Measurements from ENCODE around the gene HIVEP3.

Gene HIVEP3

DNA sequence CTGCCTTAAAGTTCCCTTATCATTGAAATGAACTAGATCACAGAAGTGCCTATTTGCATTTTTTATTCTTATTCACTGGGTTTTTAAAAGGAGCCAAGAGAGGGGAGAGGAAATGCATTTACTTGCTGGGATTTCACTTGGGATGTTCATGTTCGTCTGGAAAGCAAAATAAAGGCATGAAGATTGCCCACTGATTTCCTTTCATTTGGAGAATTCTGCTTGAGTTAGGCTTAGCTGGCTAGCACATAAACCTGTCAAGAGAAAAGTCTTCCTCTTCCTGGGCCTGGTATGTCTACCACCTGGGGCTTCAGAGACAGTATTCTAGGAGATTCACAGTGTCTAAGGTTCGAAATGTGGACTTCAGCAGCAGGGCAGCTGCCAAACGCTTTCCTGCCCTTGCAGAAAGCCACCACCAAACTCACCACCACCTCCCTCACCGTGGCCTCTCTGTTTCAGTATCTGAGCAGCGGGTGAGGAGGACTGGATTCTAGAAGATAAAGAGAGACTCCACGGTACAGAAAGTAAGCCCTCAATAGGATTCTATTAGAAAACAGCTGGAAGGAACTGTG is 44.5 kb downstream of the HIVEP3 start:
- DNase-seq (ENCODE audit: low read depth in 2 of 2): no peak

GRCh38 chr1:41872074-41872473 is 46.6 kb downstream of the HIVEP3 start:
- no peak for DNase-seq (ENCODE audit: low read depth in 2 of 2)

DNA sequence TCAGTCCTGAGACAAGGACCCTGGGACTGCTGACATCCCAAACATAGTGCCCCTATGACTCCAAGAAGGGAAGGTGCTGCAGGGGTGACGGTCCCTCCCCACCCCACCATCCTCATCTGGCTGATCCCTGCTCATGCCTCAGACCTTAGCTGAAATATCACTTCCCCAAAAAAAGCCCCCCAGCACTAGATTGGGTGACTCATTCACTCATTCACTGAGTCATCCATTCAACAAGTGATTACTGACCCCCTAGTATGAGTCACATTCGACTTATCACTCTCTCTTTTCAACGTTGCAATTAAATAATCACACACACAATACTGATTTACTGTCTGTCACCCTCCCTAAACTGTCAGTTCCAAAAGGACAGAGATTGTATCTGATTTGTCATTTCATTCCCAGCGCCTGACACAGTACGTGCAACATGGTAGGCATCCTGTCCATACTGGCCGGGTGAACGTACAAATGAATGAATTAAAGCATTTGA is 48.6 kb downstream of the HIVEP3 start:
- DNase-seq (ENCODE audit: low read depth in 2 of 2): no peak

- DNase-seq (ENCODE audit: low read depth in 2 of 2): no peak
Observed at GRCh38 chr1:41868241-41868998, 50.3 kb downstream of the HIVEP3 start.

DNA sequence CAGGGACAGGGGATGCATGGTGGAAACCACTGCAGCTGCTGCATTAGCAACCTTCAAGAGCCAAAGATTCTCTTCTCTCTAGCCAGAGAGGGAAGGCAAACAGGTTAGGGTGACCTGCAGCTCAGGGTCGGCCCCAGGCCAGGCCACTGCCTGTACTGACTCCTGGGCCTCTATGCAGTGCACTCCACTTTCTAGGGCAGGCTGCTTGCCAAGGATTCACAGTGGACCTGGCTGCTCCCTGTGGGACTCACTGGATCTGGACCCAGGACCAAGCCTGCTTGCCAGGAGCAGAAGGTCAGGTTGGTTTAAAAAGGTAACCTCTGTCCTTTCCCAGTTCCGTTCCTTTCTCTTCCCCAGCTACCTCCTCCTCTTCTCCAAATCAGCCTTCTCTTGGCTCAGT is 52.4 kb downstream of the HIVEP3 start:
- no peak for DNase-seq (ENCODE audit: low read depth in 2 of 2)

GRCh38 chr1:41864471-41865040 is 54.2 kb downstream of the HIVEP3 start:
- DNase-seq (ENCODE audit: low read depth in 2 of 2): no peak

- DNase-seq (ENCODE audit: low read depth in 2 of 2): no peak
Observed at GRCh38 chr1:41863718-41864117, 55.0 kb downstream of the HIVEP3 start.

DNA sequence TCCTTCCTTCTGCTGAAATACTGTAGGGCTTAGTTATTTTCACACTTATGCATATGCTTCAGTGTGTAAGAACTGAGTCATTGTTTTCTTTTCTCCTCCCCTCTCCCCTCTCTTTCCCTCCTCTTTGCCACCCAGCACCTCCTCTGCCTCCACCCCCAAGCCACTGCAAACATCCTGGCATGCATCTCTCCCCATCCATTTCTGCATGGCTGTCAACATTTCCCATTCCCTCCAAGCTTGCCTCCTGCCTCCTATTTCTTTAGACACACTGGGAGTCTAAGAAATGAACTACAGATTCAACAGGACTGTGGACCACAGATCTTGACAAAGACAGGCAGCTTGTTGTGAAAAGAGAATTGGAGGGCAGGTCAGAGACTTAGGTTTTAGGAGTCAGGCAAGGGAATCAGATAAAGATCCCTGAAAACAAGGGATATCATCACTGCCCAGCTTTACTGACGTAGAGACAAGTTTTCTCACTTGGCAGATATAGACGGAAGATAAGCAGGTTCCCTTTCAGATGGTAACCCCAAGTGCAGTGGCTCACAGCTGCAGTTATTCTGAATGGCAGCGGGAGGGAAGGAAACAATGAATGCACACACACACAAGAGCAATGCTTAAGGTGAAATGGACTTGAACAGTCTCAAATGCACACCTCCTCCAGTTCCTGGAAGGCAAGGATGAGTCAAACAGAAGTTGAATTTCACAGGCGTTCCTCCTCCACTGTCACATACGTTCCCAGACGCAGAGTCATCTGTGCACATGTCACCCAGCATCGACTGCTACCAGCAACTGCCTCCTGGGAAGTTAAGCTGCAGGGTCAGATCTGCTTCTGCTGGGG is 56.1 kb downstream of the HIVEP3 start:
- peak in 1 of 2 experiments; percentile 44 for DNase-seq (ENCODE audit: low read depth in 2 of 2)

- no peak for DNase-seq (ENCODE audit: low read depth in 2 of 2)
Observed at GRCh38 chr1:41861535-41862383, 57.0 kb downstream of the HIVEP3 start.

DNA sequence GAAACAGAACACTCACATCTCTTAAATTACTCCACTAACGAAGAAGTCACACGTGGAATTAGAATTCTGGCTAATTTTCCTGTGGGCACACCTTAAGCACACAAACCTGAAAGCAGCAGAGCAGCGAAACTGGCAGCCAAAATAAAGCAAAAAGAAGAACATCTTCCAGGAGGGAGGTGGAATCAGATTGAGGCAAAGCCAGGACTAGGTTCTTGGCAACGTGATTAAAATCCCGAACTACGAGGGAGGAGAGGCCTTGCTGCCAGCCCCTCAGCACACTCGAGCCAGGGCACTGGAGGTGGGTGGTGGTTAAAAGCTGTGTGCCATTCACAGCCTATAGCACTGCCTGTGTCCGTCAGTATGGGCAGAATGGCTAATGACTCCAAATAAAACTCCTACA is 58.0 kb downstream of the HIVEP3 start:
- DNase-seq (ENCODE audit: low read depth in 2 of 2): no peak

GRCh38 chr1:41860214-41860613 is 58.5 kb downstream of the HIVEP3 start:
- DNase-seq (ENCODE audit: low read depth in 2 of 2): no peak

DNA sequence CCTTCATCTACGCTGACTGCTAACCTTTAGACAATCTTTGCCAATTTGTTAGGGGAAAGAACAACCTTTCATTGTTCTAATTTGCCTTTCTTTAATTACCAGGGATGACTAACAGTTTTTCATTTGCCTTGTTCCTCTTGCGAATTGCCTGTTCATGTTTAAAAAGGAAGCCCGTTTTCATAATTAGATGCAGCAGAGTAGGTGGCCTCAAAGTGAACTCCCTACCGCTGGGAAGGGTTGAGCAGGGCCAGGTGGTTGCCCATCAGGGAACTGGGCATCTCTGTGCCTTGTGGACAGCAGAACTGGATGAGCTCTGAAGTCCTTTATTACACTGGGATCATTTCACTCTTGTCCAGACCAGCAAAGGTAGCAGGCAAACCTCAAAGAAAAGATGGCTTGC is 59.0 kb downstream of the HIVEP3 start:
- no peak for DNase-seq (ENCODE audit: low read depth in 2 of 2)

- no peak for DNase-seq (ENCODE audit: low read depth in 2 of 2)
Observed at GRCh38 chr1:41856944-41857285, 61.8 kb downstream of the HIVEP3 start.

DNA sequence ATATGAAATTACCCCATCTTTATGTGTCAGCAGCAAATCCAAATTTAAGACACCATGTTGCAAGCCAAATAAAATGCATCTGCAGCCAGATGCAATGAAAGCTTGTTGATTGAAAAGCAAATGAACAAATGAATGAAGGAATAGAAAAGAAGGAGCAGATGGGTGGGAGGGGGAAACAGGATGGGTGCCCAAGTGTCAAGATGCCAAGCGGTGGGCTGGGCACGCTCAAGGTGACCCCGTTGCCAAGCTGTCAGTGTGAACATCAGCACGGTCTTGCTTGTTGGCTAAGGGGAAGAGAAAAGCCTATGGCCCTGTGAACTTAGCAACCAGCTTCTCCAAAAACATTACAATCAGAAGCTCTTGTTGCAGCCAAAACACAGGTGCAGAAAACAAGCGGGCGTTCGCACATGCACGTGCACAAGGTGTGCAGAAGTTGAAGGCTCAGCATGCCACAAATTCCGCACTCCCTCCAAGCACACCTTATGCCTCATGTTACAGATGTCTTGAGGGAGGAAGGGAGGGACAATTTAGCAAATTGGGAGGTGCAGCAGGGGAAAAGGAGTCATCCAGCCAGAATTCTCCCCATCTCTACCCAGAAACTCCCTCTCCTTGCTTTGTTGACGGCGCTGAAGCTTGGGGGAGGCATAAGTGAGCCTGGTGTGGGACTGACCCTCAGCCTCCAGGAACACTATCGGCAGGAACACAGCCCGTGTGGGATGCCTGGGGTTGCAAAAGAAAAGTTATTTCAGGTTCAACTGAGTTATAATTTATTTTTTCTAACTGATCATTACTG is 62.4 kb downstream of the HIVEP3 start:
- DNase-seq (ENCODE audit: low read depth in 2 of 2): no peak

DNA sequence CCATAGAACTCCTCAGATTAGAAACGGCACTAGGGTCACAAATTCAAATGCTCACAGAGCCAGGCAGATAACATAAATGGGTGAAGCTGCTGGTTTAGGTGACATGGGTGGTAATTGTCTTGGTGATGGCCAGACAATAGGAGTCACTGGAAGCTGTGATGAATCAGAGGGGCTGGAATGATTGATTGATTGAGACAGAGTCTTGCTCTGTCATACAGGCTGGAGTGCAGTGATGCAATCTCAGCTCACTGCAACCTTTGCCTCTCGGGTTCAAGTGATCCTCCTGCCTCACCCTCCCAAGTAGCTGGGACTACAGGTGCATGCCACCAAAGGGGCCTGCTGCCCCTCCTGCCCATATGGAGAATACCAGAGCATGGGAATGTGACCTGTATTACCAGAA is 63.0 kb downstream of the HIVEP3 start:
- DNase-seq (ENCODE audit: low read depth in 2 of 2): no peak

DNA sequence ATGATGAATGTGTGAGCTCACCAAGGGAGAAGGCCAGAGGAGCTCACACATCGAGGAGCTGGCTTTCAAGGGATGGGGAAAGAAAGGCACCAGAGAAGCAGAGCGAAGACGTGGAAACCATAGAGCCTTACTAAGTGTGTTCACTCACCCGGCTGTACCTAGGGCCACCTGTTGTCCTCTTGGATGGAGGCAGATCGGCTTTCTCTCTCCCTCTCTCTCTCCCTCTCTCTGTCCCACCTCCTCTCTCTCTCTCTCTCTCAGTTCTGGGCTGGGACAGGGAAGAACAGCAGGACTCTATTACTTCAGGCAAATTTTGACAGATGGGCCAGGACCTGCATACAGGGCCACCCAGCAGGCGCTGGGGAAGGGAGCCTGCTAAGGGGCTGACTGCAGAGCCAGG is 64.8 kb downstream of the HIVEP3 start:
- no peak for DNase-seq (ENCODE audit: low read depth in 2 of 2)

GRCh38 chr1:41852091-41852490 is 66.6 kb downstream of the HIVEP3 start:
- no peak for DNase-seq (ENCODE audit: low read depth in 2 of 2)

- peak in 1 of 2 experiments; percentile 64 for DNase-seq (ENCODE audit: low read depth in 2 of 2)
Observed at GRCh38 chr1:41851589-41851988, 67.1 kb downstream of the HIVEP3 start.

GRCh38 chr1:41850029-41850428 is 68.7 kb downstream of the HIVEP3 start:
- DNase-seq (ENCODE audit: low read depth in 2 of 2): no peak

DNA sequence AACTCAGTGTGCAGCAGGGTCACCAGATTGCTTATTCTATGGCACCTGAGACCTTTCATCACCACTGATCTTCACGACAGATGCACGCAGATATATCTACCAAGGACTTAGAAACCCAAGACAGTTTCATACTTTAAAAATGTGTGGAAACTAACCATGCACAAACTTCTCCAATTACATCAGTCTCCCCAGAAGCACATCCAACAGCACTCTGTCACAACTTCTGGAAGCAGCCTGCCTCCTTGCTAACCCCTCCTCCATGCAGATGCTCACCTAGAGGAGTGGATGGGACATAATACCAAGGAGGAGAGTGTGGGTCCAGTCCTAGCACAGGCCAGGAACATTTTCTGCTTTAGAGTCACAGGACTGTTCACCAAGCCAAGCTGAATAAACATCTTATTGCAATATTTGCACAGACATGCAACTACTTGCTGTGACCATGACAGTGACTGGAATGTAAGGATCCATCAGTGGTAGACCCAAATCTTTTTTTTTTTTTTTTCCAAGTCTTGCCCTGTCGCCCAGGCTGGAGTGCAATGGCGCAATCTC is 69.4 kb downstream of the HIVEP3 start:
- DNase-seq (ENCODE audit: low read depth in 2 of 2): no peak

All from fibroblast of skin of left quadriceps (primary cell).